Right cardiac atrium (tissue), 5 donors: Measurements from ENCODE around the gene ALCAM. TPM values are rescaled to one million over a fixed set of nuclear protein-coding genes. Genes with fewer than 3 reads are reported as not detected.
A peak's percentile ranks its signal among the peaks of the same experiment; 100 is the strongest.

ENCODE experiments used
- ATAC-seq, 2 donors: fragments of 200-7000 bp; cut with Tn5 transposase; one replicate each; pipeline versions ENCODE4 v1.8.0 to v1.9.1; 2020; ENCODE audit warnings: moderate library complexity in 2 of 2, mild to moderate bottlenecking in 1 of 2
- DNase-seq, 3 donors: peaks; one replicate each; pipeline ENCODE4 v3.0.0-alpha.2; 2020
- H3K27ac ChIP-seq: one replicate; pipeline ENCODE4 v1.5.1; 2013; ENCODE audit warnings: mild to moderate bottlenecking, low read length, control low read depth, moderate library complexity
- H3K27me3 ChIP-seq: one replicate; pipeline ENCODE4 v1.6.1; 2013; ENCODE audit not compliant: control insufficient read depth, insufficient read depth
- H3K4me1 ChIP-seq: one replicate; pipeline ENCODE4 v1.6.1; 2013; ENCODE audit warnings: low read length; ENCODE audit not compliant: control insufficient read depth, insufficient read depth
- H3K4me3 ChIP-seq: one replicate; pipeline ENCODE4 v1.5.1; 2013; ENCODE audit warnings: low read length, control low read depth
- H3K9me3 ChIP-seq: one replicate; pipeline ENCODE4 v1.6.1; 2013; ENCODE audit warnings: low read length; ENCODE audit not compliant: control insufficient read depth
- WGBS: extraction: QIAGEN DNeasy Blood & Tissue Kit; methylation state at CpG from one replicate; pipeline ENCODE4 v1.1.7; 2013; 5-methylcytosine and 5-hydroxymethylcytosine counted together
- intact Hi-C, 4 donors: fragments of 100-400 bp; cut with DNase I; formaldehyde crosslinking; loops; one replicate each; pipeline versions ENCODE4 v1.11.0 to v1.14.0; 2022 to 2023
- polyA plus RNA-seq: library from polyadenylated mRNA; stranded (reverse); fragments of 200-250 nt; gene quantifications from one replicate; pipeline ENCODE4 v1.2.3, GENCODE V29; 2013
- total RNA-seq, 4 donors: library from RNA; stranded (reverse); fragmentation: NEBNext Ultra II Directional; extraction: Animal tissue kit (Norgen Biotek cat#: 25700); gene quantifications; one replicate each; pipeline ENCODE4 v1.2.1, GENCODE V29; 2021
- donor health status: healthy with polysubstance abuse.
- donor health status: DM: no; HTN: yes; CAD: no.
- donor health status: DM: no; HTN: no; CAD: no.
- donor health status: DM: no; HTN: yes; CAD: no; lungs with severe emphysema.
- donor health status: DM: yes; HTN: yes; CAD: no.

The ALCAM gene
- total and polyA plus RNA-seq, 5 donors, result 5.3 to 50.9 (median 14.4) TPM

DNA sequence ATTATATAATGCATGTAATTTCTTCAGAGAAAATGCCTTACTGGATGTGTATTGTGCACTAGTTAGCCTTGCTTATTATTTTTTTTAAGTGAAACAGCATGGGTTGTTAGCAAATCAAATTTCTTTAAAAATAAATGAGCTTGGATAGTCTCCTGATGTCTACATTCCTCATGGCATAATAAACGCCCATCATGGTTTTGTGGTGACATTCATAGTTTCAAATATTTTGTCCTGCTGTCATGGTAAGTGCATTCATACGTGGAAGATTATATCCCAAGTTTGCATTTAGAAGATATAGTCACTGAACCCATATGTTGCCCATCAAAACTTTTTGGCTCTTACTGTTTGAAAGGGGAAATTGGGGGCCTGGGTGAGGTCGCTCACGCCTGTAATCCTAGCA, 130.7 kb downstream of the ALCAM start:
- Histone ChIP-seq H3K27me3 (no peaks in the 10 kb centered on the region), H3K4me1 (peaks cover 1% of the 10 kb centered on the region), H3K4me3 (no peak overlapping the region), H3K27ac (no peak overlapping the region), H3K9me3 (no peaks in the 10 kb centered on the region)
- intact Hi-C loops, result no loop called here
- ATAC-seq (no peak), DNase-seq (no peak)
- 86% methylated on average over 4 of the region's 4 CpGs for WGBS

DNA sequence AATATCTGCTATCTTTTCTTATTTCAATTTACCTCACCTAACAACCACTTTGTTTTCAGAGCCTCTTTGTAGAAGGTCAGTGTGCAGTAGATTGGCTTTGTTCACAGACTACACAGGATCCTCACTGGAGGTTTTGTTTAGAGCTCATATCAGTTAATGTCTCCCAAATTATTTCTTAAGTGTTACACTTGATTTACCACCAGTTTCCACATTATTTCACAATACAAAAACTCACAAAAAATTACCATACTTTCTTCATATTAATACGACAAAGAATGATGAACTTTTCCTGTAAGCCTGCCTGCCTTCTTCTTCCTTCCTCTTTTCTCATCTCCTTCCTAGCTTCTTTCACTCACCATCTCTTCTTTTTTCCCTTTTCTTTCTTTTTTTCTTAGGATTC, 133.3 kb downstream of the ALCAM start:
- no peak overlapping the region for H3K27ac ChIP-seq
- peaks cover 1% of the 10 kb centered on the region for H3K4me1 ChIP-seq
- DNase-seq, result no peak
- no peak overlapping the region for H3K4me3 ChIP-seq
- ATAC-seq, result no peak
- 0% methylated on average over 1 of the region's 1 CpG for WGBS
- no peaks in the 10 kb centered on the region for H3K9me3 ChIP-seq
- intact Hi-C loops, result no loop called here
- no peaks in the 10 kb centered on the region for H3K27me3 ChIP-seq

DNA sequence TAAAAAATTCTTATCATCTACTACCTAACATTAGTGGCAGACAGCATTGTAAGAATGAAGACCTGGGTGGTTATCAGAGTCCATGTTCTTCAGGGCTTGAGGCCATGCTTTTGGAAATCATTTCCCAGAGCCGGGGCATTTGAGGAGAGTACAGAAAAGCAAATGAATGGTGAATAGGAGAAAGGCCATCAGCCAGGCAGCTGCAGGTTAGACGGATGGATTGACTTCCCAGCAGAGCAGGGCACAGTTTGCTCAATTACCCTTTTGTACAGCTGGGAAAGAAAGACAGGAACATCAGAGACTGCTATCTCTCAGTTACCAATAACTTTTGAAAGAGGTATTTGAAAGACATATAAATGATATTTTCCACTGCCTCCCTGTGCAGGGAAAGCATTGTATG, 135.6 kb downstream of the ALCAM start:
- Histone ChIP-seq H3K27me3 (no peaks in the 10 kb centered on the region), H3K4me3 (no peak overlapping the region), H3K27ac (no peak overlapping the region), H3K9me3 (no peaks in the 10 kb centered on the region), H3K4me1 (peaks cover 1% of the 10 kb centered on the region)
- intact Hi-C loops, result no loop called here
- ATAC-seq, result no peak
- no peak for DNase-seq
- WGBS, result 71% methylated on average over 2 of the region's 2 CpGs

DNA sequence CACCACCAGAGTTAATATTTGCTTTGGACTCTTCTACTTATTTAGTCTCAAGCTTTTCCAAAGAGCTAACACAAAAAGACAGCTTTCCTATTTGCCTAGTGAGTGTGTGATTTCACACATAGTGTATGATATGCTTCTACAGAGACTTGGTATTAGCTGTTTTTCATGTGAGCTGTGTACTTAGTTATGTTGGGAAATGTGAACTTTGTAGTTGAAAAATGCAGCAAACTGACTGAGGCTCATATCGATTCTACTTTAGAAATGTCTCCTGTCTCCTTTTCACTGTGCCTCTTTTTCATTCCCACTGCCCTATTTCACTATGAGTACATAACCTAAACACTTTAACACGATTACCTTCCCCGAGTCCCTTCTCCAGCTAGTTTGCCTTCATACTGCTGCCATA, 136.5 kb downstream of the ALCAM start:
- Histone ChIP-seq H3K27me3 (no peaks in the 10 kb centered on the region), H3K4me1 (peaks cover 1% of the 10 kb centered on the region), H3K9me3 (no peaks in the 10 kb centered on the region), H3K4me3 (no peak overlapping the region), H3K27ac (no peak overlapping the region)
- intact Hi-C loops, result no loop called here
- no peak for ATAC-seq
- DNase-seq, result no peak
- 74% methylated on average over 3 of the region's 3 CpGs for whole genome bisulfite sequencing

DNA sequence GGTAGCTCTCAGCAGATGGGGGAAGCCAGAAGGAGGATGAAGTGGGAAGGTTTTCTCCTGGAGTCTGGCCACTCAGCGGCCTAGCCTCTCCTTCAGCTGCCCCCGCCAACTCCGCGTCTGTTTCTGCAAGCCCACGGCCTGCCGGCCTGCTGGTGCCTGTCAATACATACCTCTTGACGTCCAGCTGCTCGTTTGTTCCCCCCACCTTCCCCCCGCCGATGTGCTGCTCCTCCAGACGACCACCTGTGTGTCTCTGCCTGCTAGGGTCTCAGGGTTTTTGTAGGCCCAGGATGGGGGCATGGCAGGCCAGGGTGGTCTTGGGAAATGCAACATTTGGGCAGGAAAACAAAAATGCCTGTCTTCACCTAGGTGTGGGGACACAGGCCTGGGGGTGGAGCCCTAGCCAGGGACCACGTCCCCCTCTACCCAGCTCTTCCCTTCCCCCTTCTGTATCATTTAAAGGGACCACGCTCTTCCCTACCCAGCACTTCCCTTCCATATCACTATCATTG, 137.8 kb downstream of the ALCAM start:
- Histone ChIP-seq H3K4me1 (peaks cover 1% of the 10 kb centered on the region), H3K27me3 (no peaks in the 10 kb centered on the region), H3K27ac (no peak overlapping the region), H3K4me3 (no peak overlapping the region), H3K9me3 (no peaks in the 10 kb centered on the region)
- DNase-seq (peak in 1 of 3 donors; percentile 7), ATAC-seq (no peak)
- WGBS, result 84% methylated on average over 13 of the region's 13 CpGs
- intact Hi-C loops, result no loop called here

DNA sequence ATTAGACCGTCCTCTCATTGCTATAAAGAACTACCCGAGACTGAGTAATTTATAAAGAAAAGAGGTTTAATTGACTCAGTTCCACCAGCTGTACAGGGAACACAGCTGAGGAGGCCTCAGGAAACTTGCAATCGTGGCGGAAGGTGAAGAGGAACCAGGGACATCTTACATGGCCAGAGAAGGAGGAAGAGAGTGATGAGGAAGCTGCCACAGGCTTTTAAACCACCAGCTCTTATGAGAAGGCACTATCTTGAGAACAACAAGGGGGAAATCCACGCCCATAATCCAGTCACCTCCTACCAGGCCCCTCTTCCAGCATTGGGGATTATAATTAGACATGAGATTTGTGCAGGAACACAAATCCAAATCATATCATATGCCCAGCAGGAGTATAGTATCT, 138.5 kb downstream of the ALCAM start:
- ATAC-seq (no peak), DNase-seq (no peak)
- intact Hi-C loops, result no loop called here
- 85% methylated on average over 5 of the region's 5 CpGs for WGBS
- Histone ChIP-seq H3K27ac (no peak overlapping the region), H3K27me3 (no peaks in the 10 kb centered on the region), H3K4me1 (peaks cover 1% of the 10 kb centered on the region), H3K4me3 (no peak overlapping the region), H3K9me3 (no peaks in the 10 kb centered on the region)

DNA sequence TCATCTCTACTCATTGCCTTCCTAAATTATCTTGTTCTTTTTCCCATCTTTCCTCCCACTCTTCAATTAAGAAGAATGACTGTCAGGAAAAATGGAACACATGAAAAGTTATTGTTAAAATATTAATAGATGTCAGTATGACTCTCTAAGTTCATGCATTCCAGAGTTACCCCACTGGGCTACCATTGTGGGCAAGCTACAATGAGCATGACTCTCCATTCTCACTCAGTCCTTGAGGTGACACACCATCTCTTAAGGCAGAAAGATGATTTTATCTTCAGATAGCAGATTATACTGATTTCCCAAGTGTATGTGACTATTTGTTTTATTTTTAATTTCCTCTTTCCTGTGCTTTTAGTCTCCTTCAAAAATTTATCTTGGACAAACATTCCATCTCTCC, 144.3 kb downstream of the ALCAM start:
- no peaks in the 10 kb centered on the region for H3K27me3 ChIP-seq
- DNase-seq (no peak), ATAC-seq (no peak)
- H3K27ac ChIP-seq, result no peak overlapping the region
- H3K4me3 ChIP-seq, result no peak overlapping the region
- no peaks in the 10 kb centered on the region for H3K9me3 ChIP-seq
- H3K4me1 ChIP-seq, result no peaks in the 10 kb centered on the region
- intact Hi-C loops, result no loop called here

DNA sequence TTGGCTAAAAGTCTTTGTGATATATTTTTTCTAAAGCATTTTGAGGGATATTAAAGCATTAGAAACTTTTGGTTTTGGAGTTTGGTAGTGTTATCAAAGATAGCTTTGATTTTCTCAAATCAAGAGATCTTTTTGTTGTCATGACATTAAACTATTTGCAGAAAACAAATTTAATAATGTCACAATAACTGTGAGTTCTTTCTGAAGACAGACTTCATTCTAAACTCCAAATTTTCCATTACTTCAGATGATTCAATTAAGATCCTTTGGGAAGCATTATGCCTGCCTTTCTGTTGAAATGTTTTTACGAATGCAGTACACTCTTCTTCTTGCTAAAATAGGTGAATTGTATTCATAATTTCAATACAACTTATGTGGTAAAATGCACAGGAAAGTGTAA, 145.4 kb downstream of the ALCAM start:
- 47% methylated on average over 1 of the region's 1 CpG for WGBS
- DNase-seq, result no peak
- no peaks in the 10 kb centered on the region for H3K4me1 ChIP-seq
- intact Hi-C loops, result no loop called here
- H3K27me3 ChIP-seq, result no peaks in the 10 kb centered on the region
- ATAC-seq, result no peak
- no peak overlapping the region for H3K27ac ChIP-seq
- no peak overlapping the region for H3K4me3 ChIP-seq
- no peaks in the 10 kb centered on the region for H3K9me3 ChIP-seq

DNA sequence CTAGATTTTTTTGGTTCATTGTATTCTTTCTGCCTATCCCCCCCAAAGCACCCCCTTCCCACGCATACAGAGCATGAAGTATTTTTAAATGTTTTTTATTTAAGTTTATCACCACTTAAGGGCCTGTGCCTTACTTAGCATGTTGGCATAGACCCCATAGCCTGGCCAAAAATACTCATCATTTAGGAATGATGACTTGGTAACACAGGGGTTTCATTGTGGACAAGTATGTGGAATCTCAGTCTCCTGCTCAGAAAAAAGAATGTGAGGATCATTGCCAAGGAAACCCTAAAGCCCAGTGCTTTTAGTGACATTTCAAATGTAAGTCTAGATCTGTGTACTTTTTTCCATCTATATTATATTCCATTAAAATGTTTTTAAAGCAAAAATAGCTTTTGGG, 146.3 kb downstream of the ALCAM start:
- no peak for DNase-seq
- Histone ChIP-seq H3K9me3 (no peaks in the 10 kb centered on the region), H3K27ac (no peak overlapping the region), H3K4me3 (no peak overlapping the region), H3K27me3 (no peaks in the 10 kb centered on the region), H3K4me1 (no peaks in the 10 kb centered on the region)
- ATAC-seq, result no peak
- WGBS, result 57% methylated on average over 1 of the region's 1 CpG
- intact Hi-C loops, result no loop called here

DNA sequence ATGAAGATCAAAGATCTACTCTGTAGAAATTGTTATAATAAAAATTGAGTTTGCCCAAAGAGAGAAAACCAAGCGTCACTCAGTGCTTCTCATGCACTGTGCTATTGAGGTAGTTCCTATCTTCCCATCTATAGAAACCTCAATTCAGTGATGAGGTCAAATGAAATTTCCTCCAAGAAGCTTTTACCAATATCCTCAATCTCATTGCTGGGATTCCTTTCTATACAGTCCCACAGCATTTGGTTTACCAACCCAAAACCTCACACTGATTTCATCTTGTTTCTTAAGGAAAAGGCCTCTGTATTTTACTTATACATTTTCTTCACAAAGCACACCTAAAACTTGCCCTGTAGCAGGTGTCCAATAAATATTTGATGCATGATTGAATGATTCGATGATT, 147.2 kb downstream of the ALCAM start:
- ATAC-seq, result no peak
- Histone ChIP-seq H3K9me3 (no peaks in the 10 kb centered on the region), H3K27ac (no peak overlapping the region), H3K4me1 (no peaks in the 10 kb centered on the region), H3K4me3 (no peak overlapping the region), H3K27me3 (no peaks in the 10 kb centered on the region)
- intact Hi-C loops, result no loop called here
- WGBS, result 96% methylated on average over 2 of the region's 2 CpGs
- no peak for DNase-seq

DNA sequence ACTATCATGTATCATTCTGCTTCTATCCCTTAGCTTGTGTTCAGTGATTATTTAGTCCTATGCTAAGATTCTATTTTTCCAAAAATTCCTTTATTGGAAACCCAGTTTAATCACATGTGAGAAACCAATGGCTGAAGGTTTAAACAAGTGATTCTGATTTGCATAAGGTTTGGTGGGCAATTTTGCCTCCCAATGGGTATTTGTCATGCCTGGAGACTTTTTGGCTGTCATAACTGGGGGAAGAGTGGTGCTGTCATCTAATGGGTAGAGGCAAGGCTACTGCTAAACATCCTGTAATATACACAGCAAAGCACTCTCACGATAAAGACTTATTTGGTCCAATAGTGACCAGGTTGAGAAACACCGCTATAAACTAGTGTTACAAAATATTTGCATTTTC, 148.7 kb downstream of the ALCAM start:
- no peaks in the 10 kb centered on the region for H3K4me1 ChIP-seq
- ATAC-seq, result no peak
- no peak overlapping the region for H3K27ac ChIP-seq
- intact Hi-C loops, result no loop called here
- H3K27me3 ChIP-seq, result no peaks in the 10 kb centered on the region
- DNase-seq, result no peak
- no peaks in the 10 kb centered on the region for H3K9me3 ChIP-seq
- no peak overlapping the region for H3K4me3 ChIP-seq
- WGBS, result 91% methylated on average over 2 of the region's 2 CpGs

DNA sequence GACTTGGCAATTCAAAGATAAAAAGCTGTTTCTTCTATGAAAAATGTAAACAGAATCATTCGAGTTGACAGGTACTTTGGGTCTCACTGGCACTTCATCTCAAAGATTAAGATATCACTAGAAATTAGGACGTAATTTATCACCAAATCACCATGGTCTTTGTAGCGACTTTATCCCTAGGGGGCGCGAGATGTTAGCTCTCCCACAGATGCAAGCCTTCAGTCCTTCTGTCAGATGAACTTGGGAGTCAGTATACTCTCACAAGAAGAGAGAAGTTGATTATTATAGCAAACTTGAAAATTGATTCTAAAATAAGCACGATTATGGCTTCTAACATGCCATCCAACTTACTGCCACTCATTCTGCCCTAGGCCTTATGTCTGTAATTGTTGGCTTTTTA, 150.3 kb downstream of the ALCAM start:
- ATAC-seq (no peak), DNase-seq (no peak)
- no peak overlapping the region for H3K4me3 ChIP-seq
- H3K4me1 ChIP-seq, result no peaks in the 10 kb centered on the region
- H3K27me3 ChIP-seq, result no peaks in the 10 kb centered on the region
- WGBS, result 29% methylated on average over 6 of the region's 6 CpGs
- intact Hi-C loops, result no loop called here
- H3K27ac ChIP-seq, result no peak overlapping the region
- no peaks in the 10 kb centered on the region for H3K9me3 ChIP-seq
